ENCODE results near the gene PCDH11X.
A peak's percentile ranks its signal among the peaks of the same experiment; 100 is the strongest.
"Not testable (repeated sequence)": the region's sequence is repeated elsewhere in the genome, so short reads cannot be mapped to it uniquely, and the experiment has no call there.

PCDH11X gene, protein sequence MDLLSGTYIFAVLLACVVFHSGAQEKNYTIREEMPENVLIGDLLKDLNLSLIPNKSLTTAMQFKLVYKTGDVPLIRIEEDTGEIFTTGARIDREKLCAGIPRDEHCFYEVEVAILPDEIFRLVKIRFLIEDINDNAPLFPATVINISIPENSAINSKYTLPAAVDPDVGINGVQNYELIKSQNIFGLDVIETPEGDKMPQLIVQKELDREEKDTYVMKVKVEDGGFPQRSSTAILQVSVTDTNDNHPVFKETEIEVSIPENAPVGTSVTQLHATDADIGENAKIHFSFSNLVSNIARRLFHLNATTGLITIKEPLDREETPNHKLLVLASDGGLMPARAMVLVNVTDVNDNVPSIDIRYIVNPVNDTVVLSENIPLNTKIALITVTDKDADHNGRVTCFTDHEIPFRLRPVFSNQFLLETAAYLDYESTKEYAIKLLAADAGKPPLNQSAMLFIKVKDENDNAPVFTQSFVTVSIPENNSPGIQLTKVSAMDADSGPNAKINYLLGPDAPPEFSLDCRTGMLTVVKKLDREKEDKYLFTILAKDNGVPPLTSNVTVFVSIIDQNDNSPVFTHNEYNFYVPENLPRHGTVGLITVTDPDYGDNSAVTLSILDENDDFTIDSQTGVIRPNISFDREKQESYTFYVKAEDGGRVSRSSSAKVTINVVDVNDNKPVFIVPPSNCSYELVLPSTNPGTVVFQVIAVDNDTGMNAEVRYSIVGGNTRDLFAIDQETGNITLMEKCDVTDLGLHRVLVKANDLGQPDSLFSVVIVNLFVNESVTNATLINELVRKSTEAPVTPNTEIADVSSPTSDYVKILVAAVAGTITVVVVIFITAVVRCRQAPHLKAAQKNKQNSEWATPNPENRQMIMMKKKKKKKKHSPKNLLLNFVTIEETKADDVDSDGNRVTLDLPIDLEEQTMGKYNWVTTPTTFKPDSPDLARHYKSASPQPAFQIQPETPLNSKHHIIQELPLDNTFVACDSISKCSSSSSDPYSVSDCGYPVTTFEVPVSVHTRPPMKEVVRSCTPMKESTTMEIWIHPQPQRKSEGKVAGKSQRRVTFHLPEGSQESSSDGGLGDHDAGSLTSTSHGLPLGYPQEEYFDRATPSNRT (N-terminal part only)

GRCh38 chrX:91779135-91779534 lies at the start of gene PCDH11X:
Gene PCDH11X, plus strand, starts transcription at chrX:91779375. Its CDS starts 56,130 bp downstream, at chrX:91835505.
- H3K36me3 Mint-ChIP-seq (ENCODE audit: insufficient read depth); H3K4me1 Mint-ChIP-seq; H3K27me3 Mint-ChIP-seq; ATAC-seq (replicated peaks; ENCODE audit: extremely low read depth, poor library complexity, severe bottlenecking); H3K27ac Mint-ChIP-seq (ENCODE audit: low read depth); DNase-seq (ENCODE audit: low spot score in 2 of 2); H3K4me3 Mint-ChIP-seq; H3K9me3 Mint-ChIP-seq: not testable (repeated sequence)

DNA sequence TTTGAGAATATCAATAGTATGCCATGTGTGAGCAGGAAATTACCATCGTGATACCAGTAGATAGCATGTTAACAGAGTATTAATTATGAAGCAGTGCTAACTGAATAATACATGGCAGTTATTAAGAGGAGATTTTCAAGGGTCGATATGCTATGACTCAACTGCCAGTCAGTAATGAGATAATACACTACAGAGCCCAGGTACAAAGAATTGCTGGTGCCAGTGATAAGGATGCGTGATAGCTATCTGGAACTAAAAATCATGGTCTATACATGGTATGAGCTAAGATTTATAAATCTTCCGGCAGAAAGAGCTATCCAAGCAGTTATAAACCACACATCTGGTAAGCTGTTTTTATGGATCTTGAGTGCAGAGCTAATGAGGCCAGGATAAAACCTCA lies 31.7 kb upstream of the PCDH11X start:
- H3K4me3 Mint-ChIP-seq; ATAC-seq (replicated peaks; ENCODE audit: extremely low read depth, poor library complexity, severe bottlenecking); H3K4me1 Mint-ChIP-seq; H3K27me3 Mint-ChIP-seq; H3K27ac Mint-ChIP-seq (ENCODE audit: low read depth); H3K9me3 Mint-ChIP-seq; H3K36me3 Mint-ChIP-seq (ENCODE audit: insufficient read depth); DNase-seq (ENCODE audit: low spot score in 2 of 2): not testable (repeated sequence)

GRCh38 chrX:91753022-91753421 lies 26.2 kb upstream of the PCDH11X start:
- H3K36me3 Mint-ChIP-seq (ENCODE audit: insufficient read depth); H3K4me3 Mint-ChIP-seq; H3K27ac Mint-ChIP-seq (ENCODE audit: low read depth); H3K9me3 Mint-ChIP-seq; ATAC-seq (replicated peaks; ENCODE audit: extremely low read depth, poor library complexity, severe bottlenecking); H3K4me1 Mint-ChIP-seq; DNase-seq (ENCODE audit: low spot score in 2 of 2); H3K27me3 Mint-ChIP-seq: not testable (repeated sequence)

DNA sequence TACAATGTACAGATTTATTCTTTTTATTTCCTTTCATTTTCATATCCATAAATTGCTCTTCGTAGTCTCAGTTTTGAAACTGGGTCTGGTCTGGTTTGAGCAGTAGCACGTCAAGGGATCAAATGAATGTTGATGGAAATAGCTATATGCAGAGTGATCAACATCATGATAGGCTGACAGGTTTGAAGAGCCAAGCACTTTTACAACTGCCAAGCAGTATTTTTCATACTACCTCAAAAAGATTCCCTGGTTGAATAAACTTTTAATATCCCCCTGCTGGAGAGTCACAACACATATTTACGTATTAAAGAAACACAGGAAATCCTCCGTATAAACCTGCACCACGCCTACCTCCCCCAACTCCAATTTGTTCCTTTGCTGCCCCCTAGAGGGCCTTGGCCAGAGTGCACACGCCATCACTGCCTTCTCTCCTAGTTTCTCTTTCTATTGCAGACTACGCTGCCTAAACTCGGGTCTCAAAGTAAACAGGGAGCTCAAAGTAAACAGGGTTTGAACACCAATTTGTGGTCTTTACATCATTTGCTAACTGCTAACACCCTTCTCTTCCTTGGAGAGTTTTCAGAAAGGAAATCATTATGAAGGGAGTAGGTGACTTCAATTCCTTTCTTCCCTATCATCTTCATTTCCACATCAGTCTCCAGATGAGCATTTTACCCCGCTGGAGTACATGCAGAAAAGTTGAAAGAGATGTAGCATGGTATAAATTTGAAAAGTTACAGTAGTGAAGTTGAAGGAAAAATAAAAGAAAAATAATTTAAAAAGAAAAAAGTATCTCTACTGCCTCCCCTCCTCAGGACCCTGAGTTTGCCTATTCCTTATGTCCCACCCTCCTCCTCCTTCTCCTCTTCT lies 8.3 kb upstream of the PCDH11X start:
- ATAC-seq (replicated peaks; ENCODE audit: extremely low read depth, poor library complexity, severe bottlenecking): peak; percentile 83
- not testable (repeated sequence) for DNase-seq (ENCODE audit: low spot score in 2 of 2); H3K9me3 Mint-ChIP-seq; H3K27ac Mint-ChIP-seq (ENCODE audit: low read depth); H3K27me3 Mint-ChIP-seq; H3K4me1 Mint-ChIP-seq; H3K4me3 Mint-ChIP-seq; H3K36me3 Mint-ChIP-seq (ENCODE audit: insufficient read depth)

DNA sequence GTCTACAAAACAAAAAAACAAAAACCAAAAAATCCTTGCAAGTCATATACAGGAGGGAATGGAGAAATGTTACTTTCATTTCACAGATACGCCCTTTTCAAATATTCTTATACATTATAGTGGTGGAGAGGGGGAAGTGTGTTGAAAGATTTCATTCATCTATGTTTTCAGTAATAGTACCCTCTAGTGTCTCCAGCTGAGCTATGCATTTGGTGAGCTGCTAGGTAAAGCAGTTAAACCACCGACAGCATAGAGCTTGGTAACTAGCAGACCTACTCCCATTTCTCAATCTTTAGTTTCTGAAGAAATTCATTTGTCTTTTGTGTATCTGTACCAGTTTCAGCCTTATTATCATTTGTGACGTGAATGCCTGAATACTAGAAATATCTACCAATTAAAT lies 5.2 kb upstream of the PCDH11X start:
- not testable (repeated sequence) for H3K27me3 Mint-ChIP-seq; H3K4me3 Mint-ChIP-seq; DNase-seq (ENCODE audit: low spot score in 2 of 2); H3K9me3 Mint-ChIP-seq; H3K27ac Mint-ChIP-seq (ENCODE audit: low read depth); ATAC-seq (replicated peaks; ENCODE audit: extremely low read depth, poor library complexity, severe bottlenecking); H3K36me3 Mint-ChIP-seq (ENCODE audit: insufficient read depth); H3K4me1 Mint-ChIP-seq

DNA sequence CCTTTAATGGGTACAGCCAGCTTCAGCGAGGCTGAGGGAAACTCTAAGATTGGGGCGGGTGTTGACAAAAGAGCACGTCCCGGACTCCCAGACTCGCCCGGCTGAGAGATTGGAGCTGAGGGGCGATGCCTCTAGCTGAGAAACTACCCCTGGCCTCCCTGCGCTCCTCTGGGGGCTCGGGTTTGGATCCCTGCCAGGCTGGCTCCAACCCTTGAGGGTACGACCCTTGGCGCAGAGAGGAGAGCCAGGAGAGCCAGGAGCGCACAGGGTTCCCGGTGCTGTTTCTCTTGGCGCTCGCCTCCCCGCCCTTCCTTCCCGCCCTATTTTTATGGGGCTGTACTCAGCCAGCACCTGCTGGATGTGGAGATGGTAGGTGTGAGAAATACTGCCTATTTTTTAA lies 833 bp downstream of the PCDH11X start:
- ATAC-seq (replicated peaks; ENCODE audit: extremely low read depth, poor library complexity, severe bottlenecking); H3K4me1 Mint-ChIP-seq: not testable (repeated sequence)

GRCh38 chrX:91780698-91781097 lies 1.5 kb downstream of the PCDH11X start:
- H3K4me3 Mint-ChIP-seq; ATAC-seq (replicated peaks; ENCODE audit: extremely low read depth, poor library complexity, severe bottlenecking); H3K9me3 Mint-ChIP-seq; H3K27me3 Mint-ChIP-seq; DNase-seq (ENCODE audit: low spot score in 2 of 2); H3K27ac Mint-ChIP-seq (ENCODE audit: low read depth); H3K4me1 Mint-ChIP-seq; H3K36me3 Mint-ChIP-seq (ENCODE audit: insufficient read depth): not testable (repeated sequence)

More for the DNA sequence above, 833 bp downstream of the PCDH11X start:
- H3K27me3 Mint-ChIP-seq; H3K4me3 Mint-ChIP-seq; H3K27ac Mint-ChIP-seq (ENCODE audit: low read depth); DNase-seq (ENCODE audit: low spot score in 2 of 2); H3K9me3 Mint-ChIP-seq; H3K36me3 Mint-ChIP-seq (ENCODE audit: insufficient read depth): not testable (repeated sequence)

DNA sequence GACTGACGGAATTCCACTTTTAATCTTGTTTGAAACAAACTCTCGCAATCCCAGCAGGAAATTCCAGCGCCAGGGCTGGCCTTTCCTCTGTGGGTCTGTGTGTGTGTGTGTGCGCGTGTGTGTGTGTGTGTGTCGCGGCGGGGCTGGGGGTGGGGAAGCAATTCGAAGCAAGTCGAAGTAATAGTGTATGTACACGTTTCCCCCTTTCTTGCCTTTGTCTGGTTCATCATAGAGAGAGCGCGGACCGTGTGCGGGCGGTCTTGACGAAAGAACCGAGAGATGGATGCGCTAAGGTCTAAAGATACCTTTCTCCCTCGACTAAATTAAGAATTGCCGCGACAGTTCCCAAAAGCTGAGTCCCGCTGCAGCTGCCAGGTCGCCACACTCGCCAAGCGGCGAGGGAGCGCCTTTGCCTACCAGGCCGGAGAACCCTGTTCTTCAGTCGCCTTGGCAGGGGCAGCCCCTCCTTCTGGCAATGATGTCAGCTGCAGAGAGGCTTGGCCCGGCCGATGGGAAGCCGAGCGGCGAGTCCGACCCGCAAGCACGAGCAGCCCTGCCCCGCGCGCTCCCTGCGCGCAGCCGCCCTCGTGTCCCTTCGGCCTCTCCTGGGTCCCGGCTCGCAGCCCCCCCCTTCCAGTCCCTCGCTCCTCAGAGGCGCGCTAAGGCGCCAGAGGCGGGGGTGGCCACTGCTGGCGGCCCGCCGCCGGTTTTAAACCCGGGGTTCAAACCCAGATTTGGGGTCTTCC lies 2.6 kb downstream of the PCDH11X start:
- DNase-seq (ENCODE audit: low spot score in 2 of 2); H3K27me3 Mint-ChIP-seq; H3K9me3 Mint-ChIP-seq; H3K4me3 Mint-ChIP-seq; ATAC-seq (replicated peaks; ENCODE audit: extremely low read depth, poor library complexity, severe bottlenecking); H3K4me1 Mint-ChIP-seq; H3K27ac Mint-ChIP-seq (ENCODE audit: low read depth); H3K36me3 Mint-ChIP-seq (ENCODE audit: insufficient read depth): not testable (repeated sequence)

- not testable (repeated sequence) for H3K9me3 Mint-ChIP-seq; H3K27ac Mint-ChIP-seq (ENCODE audit: low read depth); H3K4me1 Mint-ChIP-seq; H3K36me3 Mint-ChIP-seq (ENCODE audit: insufficient read depth); H3K27me3 Mint-ChIP-seq; ATAC-seq (replicated peaks; ENCODE audit: extremely low read depth, poor library complexity, severe bottlenecking); H3K4me3 Mint-ChIP-seq; DNase-seq (ENCODE audit: low spot score in 2 of 2)
These were observed 3.6 kb downstream of the PCDH11X start for GRCh38 chrX:91782825-91783224.

- H3K27ac Mint-ChIP-seq (ENCODE audit: low read depth); H3K4me3 Mint-ChIP-seq; H3K27me3 Mint-ChIP-seq; ATAC-seq (replicated peaks; ENCODE audit: extremely low read depth, poor library complexity, severe bottlenecking); H3K4me1 Mint-ChIP-seq; DNase-seq (ENCODE audit: low spot score in 2 of 2); H3K9me3 Mint-ChIP-seq; H3K36me3 Mint-ChIP-seq (ENCODE audit: insufficient read depth): not testable (repeated sequence)
These were observed 38.4 kb downstream of the PCDH11X start for GRCh38 chrX:91817537-91817936.

- not testable (repeated sequence) for H3K27ac Mint-ChIP-seq (ENCODE audit: low read depth); H3K4me3 Mint-ChIP-seq; H3K27me3 Mint-ChIP-seq; H3K9me3 Mint-ChIP-seq; H3K36me3 Mint-ChIP-seq (ENCODE audit: insufficient read depth); H3K4me1 Mint-ChIP-seq; ATAC-seq (replicated peaks; ENCODE audit: extremely low read depth, poor library complexity, severe bottlenecking); DNase-seq (ENCODE audit: low spot score in 2 of 2)
These were observed 46.1 kb downstream of the PCDH11X start for GRCh38 chrX:91825321-91825720.

Data from central memory CD8-positive, alpha-beta T cell (primary cell).